ENCODE results near the gene ABHD11. TPM values are rescaled to one million over a fixed set of nuclear protein-coding genes. Genes with fewer than 3 reads are reported as not detected.
"Not testable (repeated sequence)": the region's sequence is repeated elsewhere in the genome, so short reads cannot be mapped to it uniquely, and the experiment has no call there.

The ABHD11 gene
- total RNA-seq, 5 donors from 2014 or later (not counting 1 experiment from before 2014, with no cell fraction given): 14.5 to 24.3 (median 18.8) TPM

DNA sequence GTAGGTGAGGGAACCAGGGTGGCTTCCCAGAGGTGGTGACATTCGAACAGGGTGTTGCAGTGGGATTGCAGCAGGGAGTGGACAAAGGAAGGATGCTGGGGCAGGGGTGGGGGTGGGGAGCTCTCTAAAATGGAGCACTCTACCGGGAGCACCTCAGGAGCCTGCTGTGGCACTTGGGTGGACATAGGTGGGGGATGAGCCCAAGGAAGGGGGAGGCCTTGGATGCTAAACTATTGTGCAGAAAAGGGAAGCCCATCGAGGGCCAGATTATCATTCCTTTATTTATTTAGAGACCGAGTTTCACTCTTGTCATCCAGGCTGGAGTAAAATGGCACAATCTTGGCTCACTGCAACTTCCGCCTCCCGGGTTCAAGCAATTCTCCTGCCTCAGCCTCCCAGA lies 15.8 kb downstream of the ABHD11 start:
- no peak for ATAC-seq (replicated peaks in 1 of 4)
- H3K27ac ChIP-seq (ENCODE audit: low read length): no peak overlapping the region
- H3K4me3 Mint-ChIP-seq: no peak overlapping the region
- no peaks in the 10 kb centered on the region for H3K36me3 ChIP-seq (ENCODE audit: control insufficient read depth in 2 of 2, extremely low read depth in 1 of 2, insufficient read depth in 1 of 2, low read length in 1 of 2)
- H3K27me3 Mint-ChIP-seq: peaks cover 5 to 6% of the 10 kb centered on the region in 2 donors
- CTCF ChIA-PET: interaction anchor here in 1 of 2 donors (0.7 kb wide), 1 partner anchor 310 kb away, joined by 5 read pairs; no protein-coding TSS in a partner anchor
- H3K4me1 Mint-ChIP-seq: peaks cover 11 to 15% (median 14%) of the 10 kb centered on the region in 3 donors
- POLR2A ChIA-PET: no interaction called here
- no peak for DNase-seq
- no peak overlapping the region for H3K27ac Mint-ChIP-seq
- WGBS (ENCODE audit: insufficient coverage): 53% methylated on average over 2 of the region's 6 CpGs
- no peaks in the 10 kb centered on the region for H3K9me3 Mint-ChIP-seq
- peaks cover 5 to 40% of the 10 kb centered on the region in 2 experiments for H3K27me3 ChIP-seq (replicated peaks in 1 of 2; ENCODE audit: control insufficient read depth in 2 of 2, extremely low read depth in 1 of 2, insufficient read depth in 2 of 2, low read length in 1 of 2)
- peaks cover 9 to 27% of the 10 kb centered on the region in 2 experiments for H3K4me1 ChIP-seq (ENCODE audit: control insufficient read depth in 1 of 2, extremely low read depth in 1 of 2, insufficient read depth in 2 of 2, low read length in 2 of 2)
- no peaks in the 10 kb centered on the region for H3K9me3 ChIP-seq
- H3K4me3 ChIP-seq (ENCODE audit: control insufficient read depth in 1 of 2, extremely low read depth in 1 of 2, low read length in 1 of 2): no peak overlapping the region
- no peaks in the 10 kb centered on the region for H3K36me3 Mint-ChIP-seq

DNA sequence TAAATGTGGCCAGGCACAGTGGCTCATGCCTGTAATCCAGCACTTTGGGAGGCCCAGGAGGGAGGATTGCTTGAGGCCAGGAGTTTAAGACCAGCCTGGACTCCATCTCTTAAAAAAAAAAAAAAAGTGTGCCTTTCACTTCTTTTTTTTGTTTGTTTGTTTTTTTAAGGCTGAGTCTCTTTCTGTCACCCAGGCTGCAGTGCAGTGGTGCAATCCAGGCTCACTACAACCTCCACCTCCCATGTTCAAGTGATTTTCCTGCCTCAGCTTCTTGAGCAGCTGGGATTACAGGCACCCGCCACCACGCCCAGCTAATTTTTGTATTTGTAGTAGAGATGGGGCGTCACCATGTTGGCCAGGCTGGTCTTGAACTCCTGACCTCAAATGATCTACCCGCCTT lies 16.4 kb downstream of the ABHD11 start:
- H3K4me1 ChIP-seq (ENCODE audit: control insufficient read depth in 1 of 2, extremely low read depth in 1 of 2, insufficient read depth in 2 of 2, low read length in 2 of 2): peaks cover 14 to 33% of the 10 kb centered on the region in 2 experiments
- H3K27me3 Mint-ChIP-seq; POLR2A ChIA-PET; ATAC-seq (replicated peaks in 1 of 4); H3K9me3 Mint-ChIP-seq; H3K27ac ChIP-seq (ENCODE audit: low read length); H3K9me3 ChIP-seq; H3K4me3 Mint-ChIP-seq; H3K27ac Mint-ChIP-seq; H3K4me3 ChIP-seq (ENCODE audit: control insufficient read depth in 1 of 2, extremely low read depth in 1 of 2, low read length in 1 of 2); H3K36me3 ChIP-seq (ENCODE audit: control insufficient read depth in 2 of 2, extremely low read depth in 1 of 2, insufficient read depth in 1 of 2, low read length in 1 of 2); H3K36me3 Mint-ChIP-seq; DNase-seq: not testable (repeated sequence)
- WGBS (ENCODE audit: insufficient coverage): 83% methylated on average over 2 of the region's 4 CpGs
- CTCF ChIA-PET: interaction anchor here in 1 of 2 donors (0.5 kb wide), 1 partner anchor 81 kb away, joined by 3 read pairs; no protein-coding TSS in a partner anchor
- peaks cover 17 to 20% (median 19%) of the 10 kb centered on the region in 3 donors for H3K4me1 Mint-ChIP-seq
- H3K27me3 ChIP-seq (replicated peaks in 1 of 2; ENCODE audit: control insufficient read depth in 2 of 2, extremely low read depth in 1 of 2, insufficient read depth in 2 of 2, low read length in 1 of 2): peaks cover 5 to 39% of the 10 kb centered on the region in 2 experiments

DNA sequence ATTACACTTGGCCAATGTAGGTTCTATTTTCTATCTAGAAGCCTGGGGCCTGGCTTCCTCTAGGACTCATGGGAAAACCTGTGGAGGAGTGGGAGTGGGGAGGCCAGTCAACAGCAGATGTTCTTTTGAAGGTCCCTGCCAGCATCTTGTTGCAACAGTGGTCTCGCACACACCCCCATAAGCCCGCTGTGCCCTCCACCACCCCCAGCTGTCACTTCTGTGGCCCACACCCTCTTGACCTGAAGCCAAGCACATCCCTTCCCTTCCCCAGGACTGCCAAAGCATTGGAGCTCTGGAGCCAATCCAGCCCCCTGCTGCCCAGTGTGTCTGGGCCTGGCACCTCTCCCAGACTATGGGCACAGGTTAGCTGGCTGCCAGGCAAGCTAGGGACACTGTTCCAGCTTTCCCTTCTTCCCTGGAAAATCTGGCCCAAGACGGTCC lies 17.2 kb downstream of the ABHD11 start:
- ChIA-PET POLR2A (no interaction called here), CTCF (interaction anchor here (0.5 to 0.7 kb wide), 2 partner anchors 81 to 136 kb away, joined by 3 to 9 read pairs; no protein-coding TSS in a partner anchor)
- Mint-ChIP-seq H3K36me3 (no peaks in the 10 kb centered on the region), H3K9me3 (no peaks in the 10 kb centered on the region), H3K27ac (peak overlapping the region in 1 of 2 donors; percentile 3), H3K4me1 (peaks cover 22 to 25% (median 24%) of the 10 kb centered on the region in 3 donors), H3K27me3 (peaks cover 4 to 5% of the 10 kb centered on the region in 2 donors), H3K4me3 (peak overlapping the region in 2 of 3 donors; percentile 51 to 87)
- peaks cover 5 to 33% of the 10 kb centered on the region in 2 experiments for H3K27me3 ChIP-seq (replicated peaks in 1 of 2; ENCODE audit: control insufficient read depth in 2 of 2, extremely low read depth in 1 of 2, insufficient read depth in 2 of 2, low read length in 1 of 2)
- peaks cover 14 to 40% of the 10 kb centered on the region in 2 experiments for H3K4me1 ChIP-seq (ENCODE audit: control insufficient read depth in 1 of 2, extremely low read depth in 1 of 2, insufficient read depth in 2 of 2, low read length in 2 of 2)
- no peaks in the 10 kb centered on the region for H3K9me3 ChIP-seq
- H3K36me3 ChIP-seq (ENCODE audit: control insufficient read depth in 2 of 2, extremely low read depth in 1 of 2, insufficient read depth in 1 of 2, low read length in 1 of 2): no peaks in the 10 kb centered on the region
- WGBS (ENCODE audit: insufficient coverage): 84% methylated on average over 3 of the region's 3 CpGs
- no peak overlapping the region for H3K27ac ChIP-seq (ENCODE audit: low read length)
- no peak for DNase-seq
- ATAC-seq (replicated peaks in 1 of 4): no peak
- no peak overlapping the region for H3K4me3 ChIP-seq (ENCODE audit: control insufficient read depth in 1 of 2, extremely low read depth in 1 of 2, low read length in 1 of 2)

DNA sequence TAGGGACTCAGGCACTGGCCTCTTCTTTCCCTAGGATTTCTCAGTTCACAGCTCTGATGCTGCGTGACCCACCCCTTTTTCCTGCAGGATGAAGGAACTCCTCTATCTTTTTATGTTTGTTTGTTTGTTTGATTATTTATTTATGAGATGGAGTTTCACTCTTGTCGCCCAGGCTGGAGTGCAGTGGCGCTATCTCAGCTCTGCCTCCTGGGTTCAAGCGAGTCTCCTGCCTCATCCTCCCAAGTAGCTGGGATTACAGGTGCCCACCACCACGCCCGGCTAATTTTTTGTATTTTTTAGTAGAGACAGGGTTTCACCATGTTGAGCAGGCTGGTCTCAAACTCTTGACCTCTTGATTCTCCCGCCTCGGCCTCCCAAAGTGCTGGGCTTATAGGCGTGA lies 18.2 kb downstream of the ABHD11 start:
- not testable (repeated sequence) for H3K27me3 Mint-ChIP-seq; H3K9me3 ChIP-seq; H3K9me3 Mint-ChIP-seq; H3K36me3 Mint-ChIP-seq; H3K36me3 ChIP-seq (ENCODE audit: control insufficient read depth in 2 of 2, extremely low read depth in 1 of 2, insufficient read depth in 1 of 2, low read length in 1 of 2); H3K4me3 ChIP-seq (ENCODE audit: control insufficient read depth in 1 of 2, extremely low read depth in 1 of 2, low read length in 1 of 2); ATAC-seq (replicated peaks in 1 of 4); H3K27ac ChIP-seq (ENCODE audit: low read length); DNase-seq; H3K27ac Mint-ChIP-seq
- peaks cover 14 to 42% of the 10 kb centered on the region in 2 experiments for H3K4me1 ChIP-seq (ENCODE audit: control insufficient read depth in 1 of 2, extremely low read depth in 1 of 2, insufficient read depth in 2 of 2, low read length in 2 of 2)
- peak overlapping the region; percentile 74 to 87 (median 82) for H3K4me3 Mint-ChIP-seq
- peaks cover 25 to 33% (median 26%) of the 10 kb centered on the region in 3 donors for H3K4me1 Mint-ChIP-seq
- ChIA-PET POLR2A (interaction anchor here in 1 of 2 donors (0.6 kb wide), 1 partner anchor 77 kb away, joined by 5 read pairs; no protein-coding TSS in a partner anchor), CTCF (interaction anchor here (0.7 to 0.9 kb wide), 2 partner anchors 114 to 137 kb away, joined by 5 to 9 read pairs; no protein-coding TSS in a partner anchor)
- 100% methylated on average over 5 of the region's 9 CpGs for WGBS (ENCODE audit: insufficient coverage)
- H3K27me3 ChIP-seq (replicated peaks in 1 of 2; ENCODE audit: control insufficient read depth in 2 of 2, extremely low read depth in 1 of 2, insufficient read depth in 2 of 2, low read length in 1 of 2): peaks cover 5 to 33% of the 10 kb centered on the region in 2 experiments

DNA sequence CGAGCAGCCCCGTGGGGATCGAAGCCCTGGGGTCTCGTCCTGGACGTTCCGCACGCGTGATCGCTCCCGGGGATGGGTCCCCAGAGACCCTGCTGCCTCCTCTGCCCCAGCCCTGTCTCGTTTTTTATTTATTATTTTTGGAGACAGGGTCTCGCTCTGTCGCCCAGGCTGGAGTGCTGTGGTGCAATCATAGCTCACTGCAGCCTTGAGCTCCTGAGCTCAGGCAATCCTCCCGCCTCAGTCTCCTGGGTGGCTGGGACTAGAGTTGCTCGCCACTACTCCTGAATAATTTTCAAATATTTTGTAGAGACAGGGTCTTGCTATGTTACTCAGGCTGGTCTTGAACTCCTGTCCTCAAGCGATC lies 18.8 kb downstream of the ABHD11 start:
- Mint-ChIP-seq H3K36me3 (no peaks in the 10 kb centered on the region), H3K4me3 (peak overlapping the region; percentile 74 to 87 (median 82)), H3K9me3 (no peaks in the 10 kb centered on the region), H3K4me1 (peaks cover 25 to 33% (median 26%) of the 10 kb centered on the region in 3 donors), H3K27me3 (peaks cover 3 to 5% of the 10 kb centered on the region in 2 donors), H3K27ac (peak overlapping the region in 1 of 2 donors; percentile 78)
- Histone ChIP-seq H3K36me3 (ENCODE audit: control insufficient read depth in 2 of 2, extremely low read depth in 1 of 2, insufficient read depth in 1 of 2, low read length in 1 of 2) (no peaks in the 10 kb centered on the region), H3K9me3 (no peaks in the 10 kb centered on the region), H3K27me3 (replicated peaks in 1 of 2; ENCODE audit: control insufficient read depth in 2 of 2, extremely low read depth in 1 of 2, insufficient read depth in 2 of 2, low read length in 1 of 2) (peaks cover 5 to 32% of the 10 kb centered on the region in 2 experiments), H3K4me1 (ENCODE audit: control insufficient read depth in 1 of 2, extremely low read depth in 1 of 2, insufficient read depth in 2 of 2, low read length in 2 of 2) (peaks cover 14 to 42% of the 10 kb centered on the region in 2 experiments), H3K27ac (ENCODE audit: low read length) (no peak overlapping the region), H3K4me3 (ENCODE audit: control insufficient read depth in 1 of 2, extremely low read depth in 1 of 2, low read length in 1 of 2) (peak overlapping the region; percentile 10 to 57)
- CTCF ChIA-PET: interaction anchor here (0.9 kb wide), 2 partner anchors 113 kb away, joined by 5 to 6 read pairs; no protein-coding TSS in a partner anchor
- DNase-seq: peak in 1 of 35 experiments; percentile 13
- peak in 1 of 4 experiments; percentile 1 for ATAC-seq (replicated peaks in 1 of 4)
- POLR2A ChIA-PET: interaction anchor here in 1 of 2 donors (0.6 kb wide), 1 partner anchor 78 kb away, joined by 5 read pairs; no protein-coding TSS in a partner anchor
- 15% methylated on average over 14 of the region's 16 CpGs for WGBS (ENCODE audit: insufficient coverage)

DNA sequence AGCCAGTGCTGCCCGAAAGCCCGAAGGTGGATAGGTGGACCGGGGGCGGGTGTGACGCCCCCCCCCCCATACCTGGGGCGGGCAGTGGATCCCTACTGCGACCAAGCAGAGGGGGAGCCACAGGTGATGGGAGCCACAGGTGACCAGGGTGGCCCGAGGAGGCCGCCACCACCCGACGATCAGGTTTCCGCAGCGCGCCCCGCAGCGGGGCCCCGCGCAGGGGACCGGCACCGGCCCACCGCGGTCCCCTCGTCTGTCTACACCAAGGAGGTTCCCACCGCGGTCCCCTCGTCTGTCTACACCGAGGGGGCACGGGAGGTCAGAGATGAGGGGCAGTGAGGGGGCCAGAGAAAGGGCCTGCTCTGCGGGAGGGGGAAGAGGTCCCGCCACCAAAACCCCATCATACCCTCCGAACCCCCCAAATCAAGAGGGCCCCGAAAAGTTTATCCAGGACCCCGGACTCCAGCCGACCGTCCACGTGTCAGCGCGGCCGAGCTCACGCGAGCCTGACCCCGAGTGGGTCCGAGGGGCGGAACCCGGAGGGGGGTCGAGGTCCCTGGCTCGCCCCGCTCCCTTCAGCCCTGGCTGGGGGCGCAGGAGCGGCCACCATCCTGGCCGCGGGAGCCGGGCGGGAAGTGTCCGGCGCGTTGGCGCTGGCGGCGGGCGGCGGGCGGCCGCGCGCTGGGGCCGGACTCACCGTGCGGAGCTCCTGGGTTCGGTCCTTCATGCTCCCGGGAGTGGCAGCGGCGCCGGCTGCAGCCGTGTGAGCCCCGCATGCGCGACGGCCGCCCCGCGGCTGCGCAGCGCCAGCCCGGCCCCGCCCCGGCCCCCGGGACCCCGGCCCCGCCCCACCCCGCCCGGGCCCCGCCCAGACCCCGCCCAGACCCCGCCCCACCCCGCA lies 19.4 kb downstream of the ABHD11 start, which contains the start of gene STX1A:
Gene STX1A, minus strand, starts transcription at position 765 of the 901 bp plus-strand sequence. Its CDS starts 38 bp downstream, at position 727.
- peak; percentile 79 to 87 (median 84) for ATAC-seq (replicated peaks in 1 of 4)
- Mint-ChIP-seq H3K36me3 (no peaks in the 10 kb centered on the region), H3K4me1 (peaks cover 25 to 33% (median 26%) of the 10 kb centered on the region in 3 donors), H3K27me3 (peaks cover 2 to 5% of the 10 kb centered on the region in 2 donors), H3K4me3 (peak within 1 kb of the TSS; percentile 74 to 87 (median 86)), H3K27ac (peak within 1 kb of the TSS; percentile 36 to 78), H3K9me3 (no peaks in the 10 kb centered on the region)
- H3K4me3 ChIP-seq (ENCODE audit: control insufficient read depth in 1 of 2, extremely low read depth in 1 of 2, low read length in 1 of 2): peak within 1 kb of the TSS; percentile 73 to 82
- no peak within 1 kb of the TSS for H3K27ac ChIP-seq (ENCODE audit: low read length)
- 2% methylated on average over 57 of the region's 96 CpGs for WGBS (ENCODE audit: insufficient coverage)
- ChIA-PET POLR2A (interaction anchor here in 1 of 2 donors (0.6 kb wide), 1 partner anchor 98 kb away, joined by 3 read pairs; no protein-coding TSS in a partner anchor), CTCF (interaction anchor here (0.9 kb wide), 2 partner anchors 112 to 113 kb away, joined by 5 to 6 read pairs; no protein-coding TSS in a partner anchor)
- H3K36me3 ChIP-seq (ENCODE audit: control insufficient read depth in 2 of 2, extremely low read depth in 1 of 2, insufficient read depth in 1 of 2, low read length in 1 of 2): no peaks in the 10 kb centered on the region
- H3K4me1 ChIP-seq (ENCODE audit: control insufficient read depth in 1 of 2, extremely low read depth in 1 of 2, insufficient read depth in 2 of 2, low read length in 2 of 2): peaks cover 14 to 42% of the 10 kb centered on the region in 2 experiments
- no peaks in the 10 kb centered on the region for H3K9me3 ChIP-seq
- peaks cover 5 to 29% of the 10 kb centered on the region in 2 experiments for H3K27me3 ChIP-seq (replicated peaks in 1 of 2; ENCODE audit: control insufficient read depth in 2 of 2, extremely low read depth in 1 of 2, insufficient read depth in 2 of 2, low read length in 1 of 2)
- peak in 34 of 35 experiments; percentile 35 to 87 (median 60) for DNase-seq
